ENCODE data around the gene DOK4. TPM values are rescaled to one million over a fixed set of nuclear protein-coding genes. Genes with fewer than 3 reads are reported as not detected.

DOK4 gene
- total and polyA plus RNA-seq, 5 donors from 2014 or later = 0.99 to 1.8 (median 1.2) TPM

- peaks cover 53% of the 10 kb centered on the region for H3K4me1 ChIP-seq (ENCODE audit: control insufficient read depth, insufficient read depth, low read length, poor library complexity, severe bottlenecking)
- Mint-ChIP-seq H3K36me3 (no peaks in the 10 kb centered on the region), H3K27ac (peak overlapping the region; percentile 93 to 99 (median 99)), H3K4me1 (peaks cover 9 to 66% (median 44%) of the 10 kb centered on the region in 4 donors), H3K27me3 (no peaks in the 10 kb centered on the region), H3K9me3 (no peaks in the 10 kb centered on the region), H3K4me3 (peak overlapping the region in 3 of 4 donors; percentile 16 to 87 (median 80))
- no peaks in the 10 kb centered on the region for H3K27me3 ChIP-seq (ENCODE audit: control insufficient read depth, insufficient read depth, low read length)
- H3K4me3 ChIP-seq (ENCODE audit: low read depth, low read length) = no peak overlapping the region
- H3K36me3 ChIP-seq (ENCODE audit: control insufficient read depth, insufficient read depth, low read length) = no peaks in the 10 kb centered on the region
- ATAC-seq (ENCODE audit: low read depth in 2 of 2) (no peak), DNase-seq (no peak)
- peak overlapping the region; percentile 79 for H3K27ac ChIP-seq (ENCODE audit: insufficient read depth, low read length, poor library complexity, severe bottlenecking)
- no peaks in the 10 kb centered on the region for H3K9me3 ChIP-seq (ENCODE audit: control insufficient read depth in 2 of 2, low read length in 2 of 2)
Measured at GRCh38 chr16:57531635-57532265, 45.5 kb upstream of the DOK4 start.

- no peaks in the 10 kb centered on the region for H3K9me3 Mint-ChIP-seq
- H3K9me3 ChIP-seq (ENCODE audit: control insufficient read depth in 2 of 2, low read length in 2 of 2) = no peaks in the 10 kb centered on the region
- no peak overlapping the region for H3K4me3 ChIP-seq (ENCODE audit: low read depth, low read length)
- no peaks in the 10 kb centered on the region for H3K36me3 ChIP-seq (ENCODE audit: control insufficient read depth, insufficient read depth, low read length)
- no peak for DNase-seq
- H3K36me3 Mint-ChIP-seq = no peaks in the 10 kb centered on the region
- peak overlapping the region in 3 of 4 donors; percentile 12 to 87 (median 80) for H3K4me3 Mint-ChIP-seq
- no peak for ATAC-seq (ENCODE audit: low read depth in 2 of 2)
- H3K27ac ChIP-seq (ENCODE audit: insufficient read depth, low read length, poor library complexity, severe bottlenecking) = peak overlapping the region; percentile 79
- H3K27me3 ChIP-seq (ENCODE audit: control insufficient read depth, insufficient read depth, low read length) = no peaks in the 10 kb centered on the region
- H3K4me1 Mint-ChIP-seq = peaks cover 9 to 66% (median 44%) of the 10 kb centered on the region in 4 donors
- peaks cover 53% of the 10 kb centered on the region for H3K4me1 ChIP-seq (ENCODE audit: control insufficient read depth, insufficient read depth, low read length, poor library complexity, severe bottlenecking)
- no peaks in the 10 kb centered on the region for H3K27me3 Mint-ChIP-seq
- peak overlapping the region; percentile 93 to 99 (median 99) for H3K27ac Mint-ChIP-seq
Measured at GRCh38 chr16:57531253-57531575, 44.9 kb upstream of the DOK4 start.

- H3K4me3 Mint-ChIP-seq = peak overlapping the region; percentile 80 to 87 (median 82)
- no peak for DNase-seq
Measured at GRCh38 chr16:57530522-57531252, 44.4 kb upstream of the DOK4 start.

GRCh38 chr16:57530104-57530521, 43.8 kb upstream of the DOK4 start:
- Mint-ChIP-seq H3K36me3 (no peaks in the 10 kb centered on the region), H3K27ac (peak overlapping the region; percentile 93 to 99 (median 99)), H3K4me3 (peak overlapping the region; percentile 47 to 87 (median 82)), H3K4me1 (peaks cover 9 to 61% (median 44%) of the 10 kb centered on the region in 4 donors), H3K27me3 (no peaks in the 10 kb centered on the region), H3K9me3 (no peaks in the 10 kb centered on the region)
- Histone ChIP-seq H3K9me3 (ENCODE audit: control insufficient read depth in 2 of 2, low read length in 2 of 2) (no peaks in the 10 kb centered on the region), H3K27me3 (ENCODE audit: control insufficient read depth, insufficient read depth, low read length) (no peaks in the 10 kb centered on the region), H3K36me3 (ENCODE audit: control insufficient read depth, insufficient read depth, low read length) (no peaks in the 10 kb centered on the region), H3K27ac (ENCODE audit: insufficient read depth, low read length, poor library complexity, severe bottlenecking) (peak overlapping the region; percentile 79), H3K4me3 (ENCODE audit: low read depth, low read length) (peak overlapping the region; percentile 58), H3K4me1 (ENCODE audit: control insufficient read depth, insufficient read depth, low read length, poor library complexity, severe bottlenecking) (peaks cover 51% of the 10 kb centered on the region)
- ATAC-seq (ENCODE audit: low read depth in 2 of 2) (peak; percentile 89 to 94), DNase-seq (peak; percentile 49 to 92 (median 60))

More at GRCh38 chr16:57530522-57531252, 44.4 kb upstream of the DOK4 start:
- Mint-ChIP-seq H3K36me3 (no peaks in the 10 kb centered on the region), H3K4me1 (peaks cover 9 to 65% (median 44%) of the 10 kb centered on the region in 4 donors), H3K27ac (peak overlapping the region; percentile 93 to 99 (median 99)), H3K27me3 (no peaks in the 10 kb centered on the region), H3K9me3 (no peaks in the 10 kb centered on the region)
- H3K4me3 ChIP-seq (ENCODE audit: low read depth, low read length) = peak overlapping the region; percentile 58
- no peak for ATAC-seq (ENCODE audit: low read depth in 2 of 2)
- H3K36me3 ChIP-seq (ENCODE audit: control insufficient read depth, insufficient read depth, low read length) = no peaks in the 10 kb centered on the region
- H3K27me3 ChIP-seq (ENCODE audit: control insufficient read depth, insufficient read depth, low read length) = no peaks in the 10 kb centered on the region
- no peaks in the 10 kb centered on the region for H3K9me3 ChIP-seq (ENCODE audit: control insufficient read depth in 2 of 2, low read length in 2 of 2)
- H3K4me1 ChIP-seq (ENCODE audit: control insufficient read depth, insufficient read depth, low read length, poor library complexity, severe bottlenecking) = peaks cover 53% of the 10 kb centered on the region
- H3K27ac ChIP-seq (ENCODE audit: insufficient read depth, low read length, poor library complexity, severe bottlenecking) = peak overlapping the region; percentile 79

- no peaks in the 10 kb centered on the region for H3K27me3 Mint-ChIP-seq
- DNase-seq = no peak
- H3K4me3 ChIP-seq (ENCODE audit: low read depth, low read length) = peak overlapping the region; percentile 58
Measured at GRCh38 chr16:57529391-57530103, 43.3 kb upstream of the DOK4 start.

GRCh38 chr16:57528499-57529390, 42.5 kb upstream of the DOK4 start:
- DNase-seq (no peak), ATAC-seq (ENCODE audit: low read depth in 2 of 2) (no peak)
- Mint-ChIP-seq H3K4me1 (peaks cover 9 to 47% (median 36%) of the 10 kb centered on the region in 4 donors), H3K4me3 (peak overlapping the region in 2 of 4 donors; percentile 82 to 87), H3K27me3 (no peaks in the 10 kb centered on the region), H3K27ac (peak overlapping the region in 2 of 3 donors; percentile 93 to 99), H3K36me3 (no peaks in the 10 kb centered on the region), H3K9me3 (no peaks in the 10 kb centered on the region)
- Histone ChIP-seq H3K4me3 (ENCODE audit: low read depth, low read length) (no peak overlapping the region), H3K27ac (ENCODE audit: insufficient read depth, low read length, poor library complexity, severe bottlenecking) (no peak overlapping the region), H3K9me3 (ENCODE audit: control insufficient read depth in 2 of 2, low read length in 2 of 2) (no peaks in the 10 kb centered on the region), H3K27me3 (ENCODE audit: control insufficient read depth, insufficient read depth, low read length) (no peaks in the 10 kb centered on the region), H3K4me1 (ENCODE audit: control insufficient read depth, insufficient read depth, low read length, poor library complexity, severe bottlenecking) (peaks cover 43% of the 10 kb centered on the region), H3K36me3 (ENCODE audit: control insufficient read depth, insufficient read depth, low read length) (no peaks in the 10 kb centered on the region)

More at GRCh38 chr16:57529391-57530103, 43.3 kb upstream of the DOK4 start:
- no peaks in the 10 kb centered on the region for H3K9me3 ChIP-seq (ENCODE audit: control insufficient read depth in 2 of 2, low read length in 2 of 2)
- H3K27ac ChIP-seq (ENCODE audit: insufficient read depth, low read length, poor library complexity, severe bottlenecking) = peak overlapping the region; percentile 79
- Mint-ChIP-seq H3K4me3 (peak overlapping the region; percentile 47 to 87 (median 82)), H3K27ac (peak overlapping the region; percentile 93 to 99 (median 99)), H3K4me1 (peaks cover 9 to 55% (median 44%) of the 10 kb centered on the region in 4 donors), H3K36me3 (no peaks in the 10 kb centered on the region), H3K9me3 (no peaks in the 10 kb centered on the region)
- H3K4me1 ChIP-seq (ENCODE audit: control insufficient read depth, insufficient read depth, low read length, poor library complexity, severe bottlenecking) = peaks cover 46% of the 10 kb centered on the region
- ATAC-seq (ENCODE audit: low read depth in 2 of 2) = no peak
- H3K36me3 ChIP-seq (ENCODE audit: control insufficient read depth, insufficient read depth, low read length) = no peaks in the 10 kb centered on the region
- no peaks in the 10 kb centered on the region for H3K27me3 ChIP-seq (ENCODE audit: control insufficient read depth, insufficient read depth, low read length)

Measured in CD4-positive, CD25-positive, alpha-beta regulatory T cell (primary cell).